Activated CD8-positive, alpha-beta memory T cell treated with anti-CD3 and anti-CD28 coated beads, Interleukin-2, amount 10 ng/mL, durations not matched to agents 7 days and 5 days (primary cell): ENCODE data around the gene CMAS. TPM values are rescaled to one million over a fixed set of nuclear protein-coding genes. Genes with fewer than 3 reads are reported as not detected.

ENCODE experiments used
- ATAC-seq: fragments of 150-1000 bp; cut with Tn5 transposase; one replicate; pipeline ENCODE4 v1.10.0; 2021; ENCODE audit warnings: moderate library complexity
- CTCF ChIA-PET: fragments of 350-600 bp; sonication (Branson Sonifier 250); formaldehyde crosslinking; loops from one replicate; lab custom pipeline; 2021; ENCODE audit warnings: antibody characterized with exemption; lab: Charles Lee
- DNase-seq: peaks from one replicate; pipeline ENCODE4 v3.0.0-alpha.2; 2020
- H3K27ac Mint-ChIP-seq: one replicate; pipeline ENCODE4 v1.8.0; 2021; ENCODE audit warnings: mild to moderate bottlenecking, mixed read lengths
- H3K27me3 Mint-ChIP-seq: one replicate; pipeline ENCODE4 v1.8.0; 2021; ENCODE audit warnings: mixed read lengths
- H3K36me3 Mint-ChIP-seq: one replicate; pipeline ENCODE4 v1.8.0; 2021; ENCODE audit warnings: mild to moderate bottlenecking, mixed read lengths
- H3K4me1 Mint-ChIP-seq: one replicate; pipeline ENCODE4 v1.8.0; 2021; ENCODE audit warnings: mixed read lengths
- H3K4me3 Mint-ChIP-seq: one replicate; pipeline ENCODE4 v1.8.0; 2021; ENCODE audit warnings: mild to moderate bottlenecking, moderate library complexity, mixed read lengths
- H3K9me3 Mint-ChIP-seq: one replicate; pipeline ENCODE4 v1.8.0; 2022; ENCODE audit warnings: low read depth, mixed read lengths
- total RNA-seq, 2 experiments: library from RNA; stranded (reverse); gene quantifications; one replicate each; pipeline ENCODE4 v1.2.3, GENCODE V29; 2021

Gene CMAS
- total RNA-seq, 2 experiments from 2014 or later = 39.3 to 41.1 TPM

GRCh38 chr12:22032732-22033131 is 13.3 kb upstream of the CMAS start:
- Mint-ChIP-seq H3K27ac (no peak overlapping the region), H3K4me1 (peaks cover 6% of the 10 kb centered on the region), H3K27me3 (no peaks in the 10 kb centered on the region), H3K4me3 (no peak overlapping the region), H3K9me3 (no peaks in the 10 kb centered on the region), H3K36me3 (no peaks in the 10 kb centered on the region)
- CTCF ChIA-PET = no interaction called here
- ATAC-seq (no peak), DNase-seq (no peak)

- Mint-ChIP-seq H3K4me1 (peaks cover 6% of the 10 kb centered on the region), H3K36me3 (no peaks in the 10 kb centered on the region), H3K4me3 (no peak overlapping the region), H3K9me3 (no peaks in the 10 kb centered on the region), H3K27ac (no peak overlapping the region), H3K27me3 (no peaks in the 10 kb centered on the region)
- DNase-seq (no peak), ATAC-seq (no peak)
- CTCF ChIA-PET = interaction anchor here (0.7 kb wide), 1 partner anchor 424 kb away, joined by 3 read pairs; no protein-coding TSS in a partner anchor
Measured at GRCh38 chr12:22034709-22035506, 11.1 kb upstream of the CMAS start.

GRCh38 chr12:22037947-22038346 is 8.1 kb upstream of the CMAS start:
- Mint-ChIP-seq H3K4me3 (no peak overlapping the region), H3K4me1 (peaks cover 21% of the 10 kb centered on the region), H3K36me3 (no peaks in the 10 kb centered on the region), H3K9me3 (no peaks in the 10 kb centered on the region), H3K27ac (no peak overlapping the region), H3K27me3 (no peaks in the 10 kb centered on the region)
- ATAC-seq = no peak
- CTCF ChIA-PET = no interaction called here
- no peak for DNase-seq

- Mint-ChIP-seq H3K4me1 (peaks cover 25% of the 10 kb centered on the region), H3K27me3 (no peaks in the 10 kb centered on the region), H3K9me3 (no peaks in the 10 kb centered on the region), H3K4me3 (no peak overlapping the region), H3K36me3 (no peaks in the 10 kb centered on the region), H3K27ac (no peak overlapping the region)
- ATAC-seq (no peak), DNase-seq (no peak)
- CTCF ChIA-PET = no interaction called here
Measured at GRCh38 chr12:22038734-22039133, 7.3 kb upstream of the CMAS start.

- no peak for ATAC-seq
- DNase-seq = no peak
- H3K4me1 Mint-ChIP-seq = peaks cover 24% of the 10 kb centered on the region
- H3K36me3 Mint-ChIP-seq = no peaks in the 10 kb centered on the region
- CTCF ChIA-PET = no interaction called here
- H3K27ac Mint-ChIP-seq = no peak overlapping the region
- no peaks in the 10 kb centered on the region for H3K27me3 Mint-ChIP-seq
- no peaks in the 10 kb centered on the region for H3K9me3 Mint-ChIP-seq
- H3K4me3 Mint-ChIP-seq = no peak overlapping the region
Measured at GRCh38 chr12:22039361-22039760, 6.7 kb upstream of the CMAS start.

- CTCF ChIA-PET = no interaction called here
- H3K9me3 Mint-ChIP-seq = no peaks in the 10 kb centered on the region
- ATAC-seq = no peak
- peaks cover 28% of the 10 kb centered on the region for H3K4me1 Mint-ChIP-seq
- no peaks in the 10 kb centered on the region for H3K27me3 Mint-ChIP-seq
- no peak overlapping the region for H3K4me3 Mint-ChIP-seq
- H3K27ac Mint-ChIP-seq = no peak overlapping the region
- DNase-seq = no peak
- H3K36me3 Mint-ChIP-seq = no peaks in the 10 kb centered on the region
Measured at GRCh38 chr12:22042976-22043669, 2.9 kb upstream of the CMAS start.

- Mint-ChIP-seq H3K4me3 (no peak overlapping the region), H3K27me3 (no peaks in the 10 kb centered on the region), H3K27ac (no peak overlapping the region), H3K4me1 (peaks cover 33% of the 10 kb centered on the region), H3K9me3 (no peaks in the 10 kb centered on the region), H3K36me3 (peaks cover 5% of the 10 kb centered on the region)
- DNase-seq (no peak), ATAC-seq (no peak)
- CTCF ChIA-PET = no interaction called here
Measured at GRCh38 chr12:22043943-22044342, 2.1 kb upstream of the CMAS start.

GRCh38 chr12:22044391-22044790 is 1.6 kb upstream of the CMAS start:
- CTCF ChIA-PET = no interaction called here
- H3K27me3 Mint-ChIP-seq = no peaks in the 10 kb centered on the region
- H3K27ac Mint-ChIP-seq = no peak overlapping the region
- no peaks in the 10 kb centered on the region for H3K9me3 Mint-ChIP-seq
- no peak for ATAC-seq
- DNase-seq = no peak
- peaks cover 10% of the 10 kb centered on the region for H3K36me3 Mint-ChIP-seq
- peaks cover 34% of the 10 kb centered on the region for H3K4me1 Mint-ChIP-seq
- H3K4me3 Mint-ChIP-seq = no peak overlapping the region

GRCh38 chr12:22046968-22047390 is 961 bp downstream of the CMAS start:
- peak overlapping the region; percentile 88 for H3K27ac Mint-ChIP-seq
- H3K36me3 Mint-ChIP-seq = peaks cover 24% of the 10 kb centered on the region
- no peak for DNase-seq
- no peaks in the 10 kb centered on the region for H3K9me3 Mint-ChIP-seq
- H3K4me1 Mint-ChIP-seq = peaks cover 32% of the 10 kb centered on the region
- peak overlapping the region; percentile 95 for H3K4me3 Mint-ChIP-seq
- CTCF ChIA-PET = interaction anchor here (0.7 to 1.9 kb wide), 7 partner anchors 10 to 412 kb away, joined by 3 to 9 read pairs (median 4); no protein-coding TSS in a partner anchor
- no peak for ATAC-seq
- H3K27me3 Mint-ChIP-seq = no peaks in the 10 kb centered on the region

GRCh38 chr12:22047494-22047893 is 1.5 kb downstream of the CMAS start:
- H3K4me3 Mint-ChIP-seq = peak overlapping the region; percentile 95
- ATAC-seq (no peak), DNase-seq (no peak)
- CTCF ChIA-PET = interaction anchor here (0.7 to 1.9 kb wide), 3 partner anchors 9 to 396 kb away, joined by 3 to 9 read pairs (median 5); no protein-coding TSS in a partner anchor
- no peaks in the 10 kb centered on the region for H3K9me3 Mint-ChIP-seq
- H3K4me1 Mint-ChIP-seq = peaks cover 27% of the 10 kb centered on the region
- H3K27ac Mint-ChIP-seq = no peak overlapping the region
- H3K27me3 Mint-ChIP-seq = no peaks in the 10 kb centered on the region
- H3K36me3 Mint-ChIP-seq = peaks cover 24% of the 10 kb centered on the region

GRCh38 chr12:22048351-22049041 is 2.5 kb downstream of the CMAS start:
- DNase-seq = no peak
- H3K27me3 Mint-ChIP-seq = no peaks in the 10 kb centered on the region
- peaks cover 18% of the 10 kb centered on the region for H3K4me1 Mint-ChIP-seq
- no peaks in the 10 kb centered on the region for H3K9me3 Mint-ChIP-seq
- ATAC-seq = no peak
- H3K4me3 Mint-ChIP-seq = no peak overlapping the region
- peaks cover 24% of the 10 kb centered on the region for H3K36me3 Mint-ChIP-seq
- CTCF ChIA-PET = no interaction called here
- H3K27ac Mint-ChIP-seq = no peak overlapping the region

- no peak overlapping the region for H3K4me3 Mint-ChIP-seq
- no peak for ATAC-seq
- peaks cover 20% of the 10 kb centered on the region for H3K4me1 Mint-ChIP-seq
- CTCF ChIA-PET = no interaction called here
- H3K36me3 Mint-ChIP-seq = peaks cover 26% of the 10 kb centered on the region
- H3K27me3 Mint-ChIP-seq = no peaks in the 10 kb centered on the region
- H3K27ac Mint-ChIP-seq = no peak overlapping the region
- H3K9me3 Mint-ChIP-seq = no peaks in the 10 kb centered on the region
- no peak for DNase-seq
Measured at GRCh38 chr12:22050078-22050477, 4.1 kb downstream of the CMAS start.

GRCh38 chr12:22051114-22051698 is 5.2 kb downstream of the CMAS start:
- H3K4me3 Mint-ChIP-seq = no peak overlapping the region
- H3K36me3 Mint-ChIP-seq = peaks cover 33% of the 10 kb centered on the region
- H3K27me3 Mint-ChIP-seq = no peaks in the 10 kb centered on the region
- CTCF ChIA-PET = no interaction called here
- no peak for ATAC-seq
- DNase-seq = no peak
- H3K27ac Mint-ChIP-seq = no peak overlapping the region
- H3K9me3 Mint-ChIP-seq = no peaks in the 10 kb centered on the region
- peaks cover 20% of the 10 kb centered on the region for H3K4me1 Mint-ChIP-seq
